ENCODE measurements around the gene VOPP1. TPM values are rescaled to one million over a fixed set of nuclear protein-coding genes. Genes with fewer than 3 reads are reported as not detected.
A peak's percentile ranks its signal among the peaks of the same experiment; 100 is the strongest.

VOPP1 gene
- total RNA-seq, 6 experiments from 2014 or later = 103 to 135 (median 122) TPM

DNA sequence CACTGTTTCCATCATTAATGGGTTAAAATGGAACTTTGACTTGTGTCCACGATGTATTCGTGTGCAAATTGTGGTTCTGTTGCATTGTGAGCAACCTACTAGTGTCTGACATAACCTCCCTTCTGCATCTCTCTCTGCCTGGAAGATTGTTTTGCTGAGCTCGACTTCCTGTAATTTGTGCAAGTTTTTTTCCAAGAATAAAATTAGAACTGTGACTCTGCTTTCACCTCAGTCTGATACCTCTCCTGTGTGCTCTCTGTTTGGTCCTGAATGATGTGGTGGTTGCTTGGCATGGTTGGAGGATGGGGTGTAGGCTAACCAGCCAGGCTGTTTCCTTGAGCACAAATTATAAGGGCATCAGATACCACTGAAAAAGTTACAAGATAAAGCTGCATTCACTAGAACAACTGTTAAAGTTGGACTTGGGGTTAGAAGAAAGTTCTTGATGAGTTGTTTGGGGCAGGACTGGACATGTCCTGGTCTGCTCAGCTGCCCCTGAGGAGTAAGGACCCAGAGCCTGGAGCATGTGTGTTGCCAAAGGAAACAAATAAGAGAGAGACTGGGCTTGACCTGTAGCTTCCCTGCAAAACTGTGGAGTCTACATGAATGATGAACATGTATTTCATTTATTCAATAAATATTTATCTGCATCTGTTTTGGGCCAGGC, 1.9 kb upstream of the VOPP1 start:
- TF ChIP-seq, protein P1, sequence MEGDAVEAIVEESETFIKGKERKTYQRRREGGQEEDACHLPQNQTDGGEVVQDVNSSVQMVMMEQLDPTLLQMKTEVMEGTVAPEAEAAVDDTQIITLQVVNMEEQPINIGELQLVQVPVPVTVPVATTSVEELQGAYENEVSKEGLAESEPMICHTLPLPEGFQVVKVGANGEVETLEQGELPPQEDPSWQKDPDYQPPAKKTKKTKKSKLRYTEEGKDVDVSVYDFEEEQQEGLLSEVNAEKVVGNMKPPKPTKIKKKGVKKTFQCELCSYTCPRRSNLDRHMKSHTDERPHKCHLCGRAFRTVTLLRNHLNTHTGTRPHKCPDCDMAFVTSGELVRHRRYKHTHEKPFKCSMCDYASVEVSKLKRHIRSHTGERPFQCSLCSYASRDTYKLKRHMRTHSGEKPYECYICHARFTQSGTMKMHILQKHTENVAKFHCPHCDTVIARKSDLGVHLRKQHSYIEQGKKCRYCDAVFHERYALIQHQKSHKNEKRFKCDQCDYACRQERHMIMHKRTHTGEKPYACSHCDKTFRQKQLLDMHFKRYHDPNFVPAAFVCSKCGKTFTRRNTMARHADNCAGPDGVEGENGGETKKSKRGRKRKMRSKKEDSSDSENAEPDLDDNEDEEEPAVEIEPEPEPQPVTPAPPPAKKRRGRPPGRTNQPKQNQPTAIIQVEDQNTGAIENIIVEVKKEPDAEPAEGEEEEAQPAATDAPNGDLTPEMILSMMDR (IDR thresholded peaks at IDR 0.05) = no peak
- peak overlapping the region; percentile 44 for H3K4me3 Mint-ChIP-seq
- H3K9me3 Mint-ChIP-seq = no peaks in the 10 kb centered on the region
- H3K4me1 Mint-ChIP-seq (ENCODE audit: low read depth) = peaks cover 36% of the 10 kb centered on the region
- no peaks in the 10 kb centered on the region; the same call in none of the 2 replicates for H3K27me3 Mint-ChIP-seq (ENCODE audit: insufficient read depth)
- DNase-seq = peak; percentile 19
- peaks cover 11% of the 10 kb centered on the region; the same call in 1 of the 2 replicates for H3K36me3 Mint-ChIP-seq (ENCODE audit: low read depth)
- H3K27ac Mint-ChIP-seq = peak overlapping the region; percentile 77

DNA sequence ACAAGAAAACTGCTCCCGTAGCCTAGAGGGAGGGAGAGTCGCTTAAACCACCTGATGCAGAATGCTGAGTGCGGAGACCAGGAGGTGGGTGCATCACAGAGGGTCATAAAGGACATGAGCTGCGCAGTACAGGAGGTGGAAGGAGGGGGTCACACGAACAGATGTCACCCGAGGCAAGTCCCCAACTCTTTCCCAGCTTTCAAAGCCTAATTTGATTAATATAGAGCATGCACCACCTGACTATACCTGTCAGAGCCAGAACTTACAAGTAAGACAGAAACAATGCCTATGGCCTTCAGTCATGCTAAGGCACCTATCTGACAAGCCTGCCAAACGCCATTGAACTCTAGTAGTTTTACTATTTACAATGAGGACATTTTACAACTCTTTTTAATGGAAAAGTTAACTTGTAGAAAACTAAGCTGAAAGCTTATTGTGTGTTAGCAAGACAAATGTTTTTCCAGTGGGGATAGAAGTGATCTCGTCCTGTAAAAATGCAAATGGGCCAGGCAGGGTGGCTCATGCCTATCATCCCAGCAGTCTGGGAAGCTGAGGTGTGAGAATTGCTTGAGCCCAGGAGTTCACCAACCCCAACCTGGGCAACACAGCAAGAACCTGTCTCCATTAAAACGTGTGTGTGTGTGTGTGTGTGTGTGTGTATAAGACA, 1.1 kb upstream of the VOPP1 start:
- Mint-ChIP-seq H3K27me3 (ENCODE audit: insufficient read depth) (no peaks in the 10 kb centered on the region; the same call in none of the 2 replicates), H3K36me3 (ENCODE audit: low read depth) (peaks cover 11% of the 10 kb centered on the region; the same call in 1 of the 2 replicates), H3K27ac (peak overlapping the region; percentile 77), H3K4me3 (peak overlapping the region; percentile 86), H3K4me1 (ENCODE audit: low read depth) (peaks cover 44% of the 10 kb centered on the region), H3K9me3 (no peaks in the 10 kb centered on the region)
- peak; percentile 51 for DNase-seq
- TF ChIP-seq, protein P1 (IDR thresholded peaks at IDR 0.05) = no peak

GRCh38 chr7:55571511-55572377, 558 bp downstream of the VOPP1 start:
- H3K4me3 Mint-ChIP-seq = peak overlapping the region; percentile 94
- H3K27me3 Mint-ChIP-seq (ENCODE audit: insufficient read depth) = no peaks in the 10 kb centered on the region; the same call in 1 of the 2 replicates
- peak; percentile 21 for DNase-seq
- TF ChIP-seq, protein P1 (IDR thresholded peaks at IDR 0.05) = peak; percentile 25; the same call in 1 of the 2 replicates
- peaks cover 11% of the 10 kb centered on the region; the same call in 1 of the 2 replicates for H3K36me3 Mint-ChIP-seq (ENCODE audit: low read depth)
- H3K9me3 Mint-ChIP-seq = no peaks in the 10 kb centered on the region
- H3K4me1 Mint-ChIP-seq (ENCODE audit: low read depth) = peaks cover 60% of the 10 kb centered on the region
- peak overlapping the region; percentile 87 for H3K27ac Mint-ChIP-seq

DNA sequence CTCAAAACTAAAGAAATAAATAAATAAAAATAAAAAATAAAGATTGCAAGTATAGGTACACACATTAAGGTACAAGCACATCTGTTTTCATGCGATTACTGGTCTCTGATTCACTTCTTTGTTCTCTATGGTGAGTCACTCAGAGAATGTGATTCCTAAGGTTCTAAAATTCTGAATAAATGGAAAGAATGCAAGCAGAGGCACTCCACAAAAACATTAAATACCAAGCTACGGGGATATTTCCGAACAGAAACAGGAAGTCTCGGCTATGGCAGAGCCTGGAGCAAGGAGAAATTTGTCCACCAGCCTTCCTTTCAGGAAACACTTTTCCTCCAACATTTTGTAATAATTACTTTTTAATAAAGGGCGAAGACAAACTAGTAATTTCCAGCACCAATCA, 1.4 kb downstream of the VOPP1 start:
- peak; percentile 75 for DNase-seq
- H3K27me3 Mint-ChIP-seq (ENCODE audit: insufficient read depth) = peaks cover under 1% of the 10 kb centered on the region; the same call in 1 of the 2 replicates
- H3K9me3 Mint-ChIP-seq = no peaks in the 10 kb centered on the region
- peaks cover 62% of the 10 kb centered on the region for H3K4me1 Mint-ChIP-seq (ENCODE audit: low read depth)
- peak overlapping the region; percentile 87 for H3K27ac Mint-ChIP-seq
- TF ChIP-seq, protein P1 (IDR thresholded peaks at IDR 0.05) = no peak
- H3K4me3 Mint-ChIP-seq = peak overlapping the region; percentile 94
- peaks cover 11% of the 10 kb centered on the region; the same call in 1 of the 2 replicates for H3K36me3 Mint-ChIP-seq (ENCODE audit: low read depth)

- Mint-ChIP-seq H3K4me3 (peak overlapping the region; percentile 94), H3K4me1 (ENCODE audit: low read depth) (peaks cover 68% of the 10 kb centered on the region), H3K27ac (peak overlapping the region; percentile 12; the same call in 1 of the 2 replicates)
These were observed 2.0 kb downstream of the VOPP1 start for GRCh38 chr7:55570218-55570873.

More at GRCh38 chr7:55570218-55570873, 2.0 kb downstream of the VOPP1 start:
- Mint-ChIP-seq H3K27me3 (ENCODE audit: insufficient read depth) (peaks cover 3% of the 10 kb centered on the region; the same call in 1 of the 2 replicates), H3K36me3 (ENCODE audit: low read depth) (peaks cover 11% of the 10 kb centered on the region; the same call in 1 of the 2 replicates), H3K9me3 (no peaks in the 10 kb centered on the region)
- TF ChIP-seq, protein P1 (IDR thresholded peaks at IDR 0.05) = no peak
- DNase-seq = no peak

Data from HFFc6 (cell line).